ENCODE results near the gene RALGAPA2. TPM values are rescaled to one million over a fixed set of nuclear protein-coding genes. Genes with fewer than 3 reads are reported as not detected.

Gene RALGAPA2
- total and polyA plus RNA-seq, 2 of the 13 experiments (the other 11 are each of a cell fraction or from before 2014, with no cell fraction given): 13.8 to 17.7 TPM

GRCh38 chr20:20404633-20405032 lies 307.8 kb downstream of the RALGAPA2 start:
- peaks cover 0 to 2% of the 10 kb centered on the region in 2 experiments; a peak in 3 of 5 replicates for H3K36me3 ChIP-seq (replicated peaks in 1 of 2; ENCODE audit: control insufficient read depth in 1 of 2, insufficient read depth in 2 of 2, low read length in 2 of 2)
- ATAC-seq: no peak
- H4K20me1 ChIP-seq (ENCODE audit: insufficient read depth, low read length): no peaks in the 10 kb centered on the region
- H3K9me3 ChIP-seq (ENCODE audit: low read length): no peaks in the 10 kb centered on the region
- H3K4me1 ChIP-seq (ENCODE audit: insufficient read depth, low read length): peaks cover 7% of the 10 kb centered on the region
- no peak for FAIRE-seq
- ChIA-PET CTCF (ENCODE audit: low intra/inter-chr PET ratio, low total read pairs) (no interaction called here), POLR2A (no interaction called here)
- no peak overlapping the region for H3K4me3 ChIP-seq (replicated peaks in 1 of 3; ENCODE audit: insufficient read depth in 1 of 3, low read depth in 2 of 3, low read length in 3 of 3)
- no peaks in the 10 kb centered on the region for H3K79me2 ChIP-seq (ENCODE audit: insufficient read depth, low read length)
- TF ChIP-seq SMAD3 (CRISPR knock-in tag; IDR thresholded peaks at IDR 0.05) (no peak), REL (CRISPR knock-in tag; conservative IDR thresholded peaks at IDR 0.05) (no peak), SIX4 (CRISPR knock-in tag; IDR thresholded peaks at IDR 0.05) (no peak), DMAP1 (CRISPR knock-in tag; IDR thresholded peaks at IDR 0.05) (no peak), ZNF12 (CRISPR knock-in tag; IDR thresholded peaks at IDR 0.05) (no peak), HIVEP1 (CRISPR knock-in tag; IDR thresholded peaks at IDR 0.05) (no peak)
- intact Hi-C loops (cut with micrococcal nuclease; ENCODE audit: unreplicated experiment) (no loop called here), in situ Hi-C loops (cut with HindIII; ENCODE audit: extremely low pct_ligation_motif_present, low pct_unique_long_range_greater_than_20kb) (no loop called here)
- 95% methylated on average over 5 of the region's 5 CpGs for WGBS (ENCODE audit: low lambda C conversion rate)
- no peak for DNase-seq (ENCODE audit: low spot score)
- H3K27ac ChIP-seq (ENCODE audit: extremely low read length, insufficient read depth, low read length): no peak overlapping the region
- no peaks in the 10 kb centered on the region for H3K27me3 ChIP-seq (ENCODE audit: control insufficient read depth in 1 of 2, insufficient read depth in 2 of 2, low read length in 2 of 2)
- H2AFZ ChIP-seq (ENCODE audit: low read length): no peak overlapping the region
- H3K4me2 ChIP-seq (ENCODE audit: low read depth, low read length): no peak overlapping the region
- H3K9ac ChIP-seq (ENCODE audit: insufficient read depth, low read depth, low read length): no peak overlapping the region
- BruUV-seq (replicated peaks): no TSS peak

DNA sequence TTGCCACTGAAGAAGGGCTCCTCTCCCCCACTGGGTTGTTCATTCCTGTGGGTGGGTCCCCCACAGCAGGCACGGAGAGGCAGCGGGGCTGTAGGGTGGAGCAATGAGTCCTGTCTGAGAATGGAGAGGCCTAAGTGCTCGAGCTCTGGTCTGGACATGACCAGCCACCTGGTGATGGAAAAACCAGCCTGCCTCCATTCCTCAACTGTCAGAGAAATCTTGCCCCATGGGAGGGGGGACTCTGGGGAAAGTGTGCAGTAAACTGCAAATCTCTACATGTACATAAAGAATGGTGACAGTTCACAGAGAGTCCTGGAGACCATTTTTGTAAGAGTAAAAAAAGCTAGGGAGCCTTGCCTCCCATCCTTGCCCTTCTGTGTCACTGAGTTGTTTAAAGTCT lies 310.5 kb downstream of the RALGAPA2 start:
- Histone ChIP-seq H4K20me1 (ENCODE audit: insufficient read depth, low read length) (no peaks in the 10 kb centered on the region), H3K9me3 (ENCODE audit: low read length) (no peaks in the 10 kb centered on the region), H3K4me1 (ENCODE audit: insufficient read depth, low read length) (peaks cover 12% of the 10 kb centered on the region), H3K4me2 (ENCODE audit: low read depth, low read length) (no peak overlapping the region), H3K27ac (ENCODE audit: extremely low read length, insufficient read depth, low read length) (no peak overlapping the region), H3K9ac (ENCODE audit: insufficient read depth, low read depth, low read length) (no peak overlapping the region), H3K79me2 (ENCODE audit: insufficient read depth, low read length) (no peaks in the 10 kb centered on the region), H3K4me3 (replicated peaks in 1 of 3; ENCODE audit: insufficient read depth in 1 of 3, low read depth in 2 of 3, low read length in 3 of 3) (no peak overlapping the region), H2AFZ (ENCODE audit: low read length) (no peak overlapping the region), H3K27me3 (ENCODE audit: control insufficient read depth in 1 of 2, insufficient read depth in 2 of 2, low read length in 2 of 2) (no peaks in the 10 kb centered on the region), H3K36me3 (replicated peaks in 1 of 2; ENCODE audit: control insufficient read depth in 1 of 2, insufficient read depth in 2 of 2, low read length in 2 of 2) (no peaks in the 10 kb centered on the region; a peak in 2 of 5 replicates)
- POLR2A ChIA-PET: no interaction called here
- ATAC-seq: no peak
- intact Hi-C loops (cut with micrococcal nuclease; ENCODE audit: unreplicated experiment): no loop called here
- CTCF ChIA-PET (ENCODE audit: low intra/inter-chr PET ratio, low total read pairs): no interaction called here
- BruUV-seq (replicated peaks): no TSS peak
- DNase-seq (ENCODE audit: low spot score): no peak
- no peak for FAIRE-seq
- WGBS (ENCODE audit: low lambda C conversion rate): 94% methylated on average over 3 of the region's 3 CpGs
- in situ Hi-C loops (cut with HindIII; ENCODE audit: extremely low pct_ligation_motif_present, low pct_unique_long_range_greater_than_20kb): no loop called here
- TF ChIP-seq POGK (CRISPR knock-in tag; conservative IDR thresholded peaks at IDR 0.05) (no peak), ZSCAN22 (CRISPR knock-in tag; IDR thresholded peaks at IDR 0.05) (no peak), ZNF766 (CRISPR knock-in tag; IDR thresholded peaks at IDR 0.05; ENCODE audit: borderline replicate concordance) (no peak), HNF4A (CRISPR knock-in tag; IDR thresholded peaks at IDR 0.05) (no peak), SP5 (CRISPR knock-in tag; IDR thresholded peaks at IDR 0.05; ENCODE audit: borderline replicate concordance, low read depth) (no peak), NFKB2 (CRISPR knock-in tag; IDR thresholded peaks at IDR 0.05; ENCODE audit: borderline replicate concordance) (no peak), EZH2 (conservative IDR thresholded peaks at IDR 0.05; ENCODE audit: low read depth, low read length) (no peak), KLF13 (CRISPR knock-in tag; IDR thresholded peaks at IDR 0.05) (no peak), ZNF510 (CRISPR knock-in tag; IDR thresholded peaks at IDR 0.05; ENCODE audit: low read depth) (no peak)
- TF ChIP-seq, protein P1, sequence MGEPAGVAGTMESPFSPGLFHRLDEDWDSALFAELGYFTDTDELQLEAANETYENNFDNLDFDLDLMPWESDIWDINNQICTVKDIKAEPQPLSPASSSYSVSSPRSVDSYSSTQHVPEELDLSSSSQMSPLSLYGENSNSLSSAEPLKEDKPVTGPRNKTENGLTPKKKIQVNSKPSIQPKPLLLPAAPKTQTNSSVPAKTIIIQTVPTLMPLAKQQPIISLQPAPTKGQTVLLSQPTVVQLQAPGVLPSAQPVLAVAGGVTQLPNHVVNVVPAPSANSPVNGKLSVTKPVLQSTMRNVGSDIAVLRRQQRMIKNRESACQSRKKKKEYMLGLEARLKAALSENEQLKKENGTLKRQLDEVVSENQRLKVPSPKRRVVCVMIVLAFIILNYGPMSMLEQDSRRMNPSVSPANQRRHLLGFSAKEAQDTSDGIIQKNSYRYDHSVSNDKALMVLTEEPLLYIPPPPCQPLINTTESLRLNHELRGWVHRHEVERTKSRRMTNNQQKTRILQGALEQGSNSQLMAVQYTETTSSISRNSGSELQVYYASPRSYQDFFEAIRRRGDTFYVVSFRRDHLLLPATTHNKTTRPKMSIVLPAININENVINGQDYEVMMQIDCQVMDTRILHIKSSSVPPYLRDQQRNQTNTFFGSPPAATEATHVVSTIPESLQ (CRISPR knock-in tag; conservative IDR thresholded peaks at IDR 0.05): no peak
- TF ChIP-seq, protein P2, sequence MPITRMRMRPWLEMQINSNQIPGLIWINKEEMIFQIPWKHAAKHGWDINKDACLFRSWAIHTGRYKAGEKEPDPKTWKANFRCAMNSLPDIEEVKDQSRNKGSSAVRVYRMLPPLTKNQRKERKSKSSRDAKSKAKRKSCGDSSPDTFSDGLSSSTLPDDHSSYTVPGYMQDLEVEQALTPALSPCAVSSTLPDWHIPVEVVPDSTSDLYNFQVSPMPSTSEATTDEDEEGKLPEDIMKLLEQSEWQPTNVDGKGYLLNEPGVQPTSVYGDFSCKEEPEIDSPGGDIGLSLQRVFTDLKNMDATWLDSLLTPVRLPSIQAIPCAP (CRISPR knock-in tag; IDR thresholded peaks at IDR 0.05; ENCODE audit: low read depth): no peak

Measured in HepG2 (cell line).